GM11168 (cell line): ENCODE data around the gene DCUN1D2.
"Not testable (repeated sequence)": the region's sequence is repeated elsewhere in the genome, so short reads cannot be mapped to it uniquely, and the experiment has no call there.

Experiments used
- in situ Hi-C: fragments of 300-500 bp; cut with MboI; formaldehyde crosslinking; loops from one replicate; pipeline ENCODE4 v1.12.0; 2022; ENCODE audit warnings: low sequenced_read_pairs; ENCODE audit not compliant: unreplicated experiment

Gene DCUN1D2

GRCh38 chr13:113490496-113491417, at the start of gene DCUN1D2:
DCUN1D2 (minus strand) TSS chr13:113490711; CDS start chr13:113490669, 42 bp downstream.
- in situ Hi-C loops = no loop called here

GRCh38 chr13:113539822-113540221, 49.3 kb upstream of the DCUN1D2 start:
- in situ Hi-C loops = no loop called here

- in situ Hi-C loops = no loop called here
Observed at GRCh38 chr13:113539176-113539575, 48.7 kb upstream of the DCUN1D2 start.

- in situ Hi-C loops = no loop called here
Observed at GRCh38 chr13:113538689-113539058, 48.2 kb upstream of the DCUN1D2 start.

GRCh38 chr13:113537909-113538688, 47.6 kb upstream of the DCUN1D2 start:
- in situ Hi-C loops = no loop called here

GRCh38 chr13:113537205-113537604, 46.7 kb upstream of the DCUN1D2 start:
- in situ Hi-C loops = no loop called here

GRCh38 chr13:113536461-113537110, 46.1 kb upstream of the DCUN1D2 start:
- in situ Hi-C loops = no loop called here

- in situ Hi-C loops = no loop called here
Observed at GRCh38 chr13:113535381-113535781, 44.9 kb upstream of the DCUN1D2 start.

GRCh38 chr13:113534236-113534860, 43.8 kb upstream of the DCUN1D2 start:
- in situ Hi-C loops = no loop called here

- in situ Hi-C loops = no loop called here
Observed at GRCh38 chr13:113533161-113533840, 42.8 kb upstream of the DCUN1D2 start.

- in situ Hi-C loops = no loop called here
Observed at GRCh38 chr13:113532156-113532806, 41.8 kb upstream of the DCUN1D2 start.

- in situ Hi-C loops = no loop called here
Observed at GRCh38 chr13:113531041-113531873, 40.7 kb upstream of the DCUN1D2 start.

- in situ Hi-C loops = no loop called here
Observed at GRCh38 chr13:113528813-113529180, 38.3 kb upstream of the DCUN1D2 start.

- in situ Hi-C loops = no loop called here
Observed at GRCh38 chr13:113528101-113528812, 37.7 kb upstream of the DCUN1D2 start.

GRCh38 chr13:113527272-113527958, 36.9 kb upstream of the DCUN1D2 start:
- in situ Hi-C loops = no loop called here

GRCh38 chr13:113526466-113527220, 36.1 kb upstream of the DCUN1D2 start:
- in situ Hi-C loops = no loop called here

GRCh38 chr13:113522438-113522837, 31.9 kb upstream of the DCUN1D2 start:
- in situ Hi-C loops = not testable (repeated sequence)
